T47D (cell line): ENCODE data around the gene NOXO1.

ENCODE experiments used
- DNase-seq, 2 experiments: peaks; one replicate each; pipeline versions ENCODE4 v3.0.0 to v3.0.0-alpha.2; 2011 to 2012; ENCODE audit warnings: low read depth in 1 of 2, low spot score in 1 of 2
- JUND ChIP-seq: IDR thresholded peaks from 2 replicates; pipeline ENCODE4 v1.6.1; 2012; ENCODE audit warnings: low read depth
- in situ Hi-C: cut with HindIII; loops from 2 replicates; pipeline ENCODE4 v1.10.0; 2016; ENCODE audit warnings: low sequenced_read_pairs, low pct_unique_long_range_greater_than_20kb

NOXO1 gene

GRCh38 chr16:1953734-1954133 is 27.5 kb downstream of the NOXO1 start:
- in situ Hi-C loops = no loop called here
- TF ChIP-seq JUND = no peak
- DNase-seq = no peak

- no peak for DNase-seq
- in situ Hi-C loops = no loop called here
- no peak for TF ChIP-seq JUND
These were observed 30.7 kb downstream of the NOXO1 start for GRCh38 chr16:1950559-1950958.

- TF ChIP-seq JUND = no peak
- no peak for DNase-seq
- in situ Hi-C loops = no loop called here
These were observed 31.2 kb downstream of the NOXO1 start for GRCh38 chr16:1950047-1950446.

GRCh38 chr16:1949507-1949906 is 31.8 kb downstream of the NOXO1 start:
- in situ Hi-C loops = no loop called here
- no peak for TF ChIP-seq JUND

GRCh38 chr16:1947369-1947670 is 33.9 kb downstream of the NOXO1 start:
- DNase-seq = no peak
- in situ Hi-C loops = no loop called here
- no peak for TF ChIP-seq JUND

More at GRCh38 chr16:1949507-1949906, 31.8 kb downstream of the NOXO1 start:
- no peak for DNase-seq

GRCh38 chr16:1946495-1947368 is 34.5 kb downstream of the NOXO1 start:
- DNase-seq = no peak
- in situ Hi-C loops = no loop called here
- TF ChIP-seq JUND = no peak

GRCh38 chr16:1945559-1946391 is 35.5 kb downstream of the NOXO1 start:
- DNase-seq = no peak
- in situ Hi-C loops = no loop called here
- TF ChIP-seq JUND = no peak

- no peak for TF ChIP-seq JUND
- no peak for DNase-seq
- in situ Hi-C loops = no loop called here
These were observed 36.6 kb downstream of the NOXO1 start for GRCh38 chr16:1944612-1945199.

GRCh38 chr16:1942810-1943726 is 38.2 kb downstream of the NOXO1 start, which contains the start of gene MSRB1:
TSS of gene MSRB1 (minus strand) at chr16:1943199. CDS start at chr16:1943156, 43 bp downstream.
- in situ Hi-C loops = no loop called here
- peak; percentile 98 to 99 for DNase-seq
- no peak for TF ChIP-seq JUND

- TF ChIP-seq JUND = no peak
- in situ Hi-C loops = no loop called here
These were observed 39.0 kb downstream of the NOXO1 start for GRCh38 chr16:1942047-1942809.

More at GRCh38 chr16:1942047-1942809, 39.0 kb downstream of the NOXO1 start:
- DNase-seq = peak in 1 of 2 experiments; percentile 26
